DMS114 treated with DMSO at 0.1 percent for 48 hours (cell line): ENCODE measurements around the gene KCNK7.
"Not testable (repeated sequence)": the region's sequence is repeated elsewhere in the genome, so short reads cannot be mapped to it uniquely, and the experiment has no call there.

Experiments
- DNase-seq: peaks from one replicate; lab custom pipeline; 2025; ENCODE audit not compliant: unreplicated experiment; lab: John Stamatoyannopoulos, UW

Gene KCNK7

GRCh38 chr11:65595543-65596281 lies at the start of gene KCNK7:
Gene KCNK7 (minus strand): TSS chr11:65595800. CDS start chr11:65595772, 28 bp downstream.
- no peak for DNase-seq

- no peak for DNase-seq
Observed at GRCh38 chr11:65644837-65645236, 49.2 kb upstream of the KCNK7 start.

- no peak for DNase-seq
Observed at GRCh38 chr11:65643971-65644370, 48.4 kb upstream of the KCNK7 start.

- no peak for DNase-seq
Observed at GRCh38 chr11:65642014-65642671, 46.5 kb upstream of the KCNK7 start.

- no peak for DNase-seq
Observed at GRCh38 chr11:65641297-65642013, 45.9 kb upstream of the KCNK7 start.

- no peak for DNase-seq
Observed at GRCh38 chr11:65640483-65641296, 45.1 kb upstream of the KCNK7 start.

GRCh38 chr11:65639623-65640482 lies 44.3 kb upstream of the KCNK7 start:
- no peak for DNase-seq

- DNase-seq = not testable (repeated sequence)
Observed at GRCh38 chr11:65639228-65639597, 43.6 kb upstream of the KCNK7 start.

GRCh38 chr11:65637794-65638419 lies 42.3 kb upstream of the KCNK7 start, which contains the start of gene SIPA1:
Gene SIPA1 (plus strand): TSS chr11:65638101. CDS start chr11:65640922, 2,821 bp downstream.
- DNase-seq = peak; percentile 56

GRCh38 chr11:65637032-65637557 lies 41.5 kb upstream of the KCNK7 start:
- DNase-seq = no peak

GRCh38 chr11:65636108-65637031 lies 40.8 kb upstream of the KCNK7 start:
- DNase-seq = no peak

- no peak for DNase-seq
Observed at GRCh38 chr11:65634905-65635731, 39.5 kb upstream of the KCNK7 start.

GRCh38 chr11:65634440-65634839 lies 38.8 kb upstream of the KCNK7 start:
- DNase-seq = no peak

- no peak for DNase-seq
Observed at GRCh38 chr11:65634109-65634436, 38.5 kb upstream of the KCNK7 start.

- no peak for DNase-seq
Observed at GRCh38 chr11:65633390-65634108, 37.9 kb upstream of the KCNK7 start.

GRCh38 chr11:65630215-65630614 lies 34.6 kb upstream of the KCNK7 start:
- no peak for DNase-seq

GRCh38 chr11:65629579-65629978 lies 34.0 kb upstream of the KCNK7 start:
- DNase-seq = no peak
